Endothelial cell of umbilical vein (primary cell): ENCODE data around the gene PLCD1. TPM values are rescaled to one million over a fixed set of nuclear protein-coding genes. Genes with fewer than 3 reads are reported as not detected.
"Not testable (repeated sequence)": the region's sequence is repeated elsewhere in the genome, so short reads cannot be mapped to it uniquely, and the experiment has no call there.

ENCODE experiments used
- BruUV-seq: library from RNA; stranded (reverse); fragments of 400-500 nt; replicated peaks from 2 replicates; lab custom pipeline; 2021; lab: Mats Ljungman, UMichigan
- CTCF ChIA-PET: fragments of 300-600, 350-600 bp; sonication (Branson Sonifier 250); formaldehyde crosslinking; loops from one replicate; lab custom pipeline; 2021; ENCODE audit warnings: antibody characterized with exemption, inconsistent platforms; lab: Charles Lee
- POLR2A ChIA-PET: fragments of 300-600, 350-600 bp; sonication (Branson Sonifier 250); formaldehyde crosslinking; loops from one replicate; lab custom pipeline; 2021; ENCODE audit warnings: antibody characterized with exemption, inconsistent platforms; lab: Charles Lee
- DNase-seq: peaks from one replicate; pipeline ENCODE4 v3.0.0-alpha.2; 2011; ENCODE audit warnings: low read depth, low spot score
- FAIRE-seq: peaks from 2 replicates; lab custom pipeline; 2011; peaks lifted over from hg19 to GRCh38; lab: Jason Lieb, UNC
- H2AFZ ChIP-seq: 2 replicates; pipeline ENCODE4 v1.6.0; 2012; ENCODE audit warnings: low read depth, low read length, control low read depth, inconsistent platforms
- H3K27ac ChIP-seq: 2 replicates; pipeline ENCODE4 v1.5.1; 2011; ENCODE audit warnings: low read depth, mild to moderate bottlenecking, control low read depth, low read length, moderate library complexity; ENCODE audit not compliant: insufficient read depth
- H3K27me3 ChIP-seq, 2 experiments: 2 replicates each; pipeline versions ENCODE4 v1.6.0 to v1.6.1; 2011; ENCODE audit warnings: low read length in 2 of 2, mixed read lengths in 1 of 2; ENCODE audit not compliant: control insufficient read depth in 2 of 2, insufficient read depth in 2 of 2
- H3K36me3 ChIP-seq, 2 experiments: 2 replicates in 1 of 2; 3 replicates in 1 of 2; pipeline ENCODE4 v1.5.1; 2011; ENCODE audit warnings: low read length in 2 of 2, mild to moderate bottlenecking in 1 of 2, moderate library complexity in 1 of 2; ENCODE audit not compliant: control insufficient read depth in 2 of 2, insufficient read depth in 2 of 2; ENCODE audit errors: extremely low read depth in 1 of 2
- H3K4me1 ChIP-seq: 3 replicates; pipeline ENCODE4 v1.5.1; 2011; ENCODE audit warnings: mild to moderate bottlenecking, low read length; ENCODE audit not compliant: control insufficient read depth, insufficient read depth; ENCODE audit errors: extremely low read depth
- H3K4me2 ChIP-seq: 2 replicates; pipeline ENCODE4 v1.6.1; 2011; ENCODE audit warnings: low read length, control low read depth, mixed read lengths; ENCODE audit not compliant: insufficient read depth
- H3K4me3 ChIP-seq, 3 experiments: fragments of 200-600 bp in 1 of 3; sonication (generic), shearing (Covaris generic) in 1 of 3; replicated peaks in 1 of 3; 2 replicates each; pipeline ENCODE4 v1.5.1; 2011 to 2016; ENCODE audit warnings: control low read depth in 3 of 3, low read length in 3 of 3, mild to moderate bottlenecking in 2 of 3, inconsistent platforms in 1 of 3, low read depth in 1 of 3, moderate library complexity in 1 of 3; ENCODE audit not compliant: insufficient read depth in 1 of 3
- H3K79me2 ChIP-seq: 2 replicates; pipeline ENCODE4 v1.6.0; 2012; ENCODE audit warnings: low read length, inconsistent platforms; ENCODE audit not compliant: control insufficient read depth, insufficient read depth
- H3K9ac ChIP-seq: replicated peaks from 2 replicates; pipeline ENCODE3; 2011; ENCODE audit warnings: low read length, control low read depth; ENCODE audit not compliant: insufficient read depth; ENCODE audit errors: extremely low read depth
- H3K9me1 ChIP-seq: replicated peaks from 3 replicates; pipeline ENCODE4 v1.6.0; 2011; ENCODE audit warnings: mild to moderate bottlenecking, low read length; ENCODE audit not compliant: control insufficient read depth, insufficient read depth; ENCODE audit errors: extremely low read depth
- H3K9me3 ChIP-seq: replicated peaks from 2 replicates; pipeline ENCODE4 v1.5.1; 2012; ENCODE audit warnings: low read length, inconsistent platforms; ENCODE audit not compliant: control insufficient read depth, insufficient read depth
- H4K20me1 ChIP-seq: replicated peaks from 2 replicates; pipeline ENCODE3; 2011; ENCODE audit warnings: mild to moderate bottlenecking, low read length; ENCODE audit not compliant: control insufficient read depth, insufficient read depth; ENCODE audit errors: extremely low read depth
- EZH2 ChIP-seq: IDR thresholded peaks from 2 replicates; pipeline ENCODE4 v1.6.1; 2012; ENCODE audit warnings: borderline replicate concordance, low read depth, mild to moderate bottlenecking, moderate library complexity, low read length, inconsistent platforms; ENCODE audit not compliant: severe bottlenecking
- FOS ChIP-seq: IDR thresholded peaks from 2 replicates; pipeline ENCODE4 v1.6.1; 2011; ENCODE audit warnings: mild to moderate bottlenecking, low read length, moderate library complexity, borderline replicate concordance; ENCODE audit not compliant: insufficient read depth
- GATA2 ChIP-seq: IDR thresholded peaks from 2 replicates; pipeline ENCODE4 v1.7.0; 2011; ENCODE audit warnings: low read depth, mild to moderate bottlenecking, moderate library complexity, mixed read lengths, low read length; ENCODE audit not compliant: insufficient read length, insufficient read depth
- JUN ChIP-seq: IDR thresholded peaks from 2 replicates; pipeline ENCODE4 v1.6.1; 2011; ENCODE audit warnings: borderline replicate concordance, low read depth; ENCODE audit not compliant: insufficient read length, insufficient read depth
- MYC ChIP-seq: IDR thresholded peaks from one replicate; pipeline ENCODE4 v1.6.1; 2011; ENCODE audit warnings: mild to moderate bottlenecking, low read depth, low read length
- POLR2A ChIP-seq: IDR thresholded peaks from 2 replicates; pipeline ENCODE4 v1.6.1; 2012; ENCODE audit warnings: low read depth, mild to moderate bottlenecking, control low read depth, low read length
- POLR2AphosphoS5 ChIP-seq: IDR thresholded peaks from 2 replicates; pipeline ENCODE4 v1.6.1; 2012; ENCODE audit warnings: low read depth, mild to moderate bottlenecking, control low read depth, low read length, moderate library complexity; ENCODE audit not compliant: insufficient read depth
- dilution Hi-C: fragments of 300-500 bp; cut with MboI; formaldehyde crosslinking; loops from one replicate; pipeline ENCODE4 v1.15.0; 2019; ENCODE audit warnings: low sequenced_read_pairs; ENCODE audit not compliant: extremely low pct_ligation_motif_present
- intact Hi-C: fragments of 100-400 bp; cut with micrococcal nuclease; formaldehyde crosslinking; loops from one replicate; pipeline ENCODE4 v1.10.0; 2022
- polyA plus RNA-seq, 4 experiments: library from polyadenylated mRNA; depleted of rRNA in 3 of 4; stranded (reverse) in 3 of 4; unstranded in 1 of 4; fragments of >200 nt; gene quantifications; 2 replicates each; pipeline versions ENCODE4 v1.2.1 to v1.2.3, GENCODE V29; 2011 to 2012; ENCODE audit warnings: missing spikeins in 1 of 4
- total RNA-seq: library from RNA; stranded (reverse); gene quantifications from 2 replicates; pipeline ENCODE4 v1.2.3, GENCODE V29; 2021
- TF ChIP-seq, protein P1 (sequence below): IDR thresholded peaks from 2 replicates; pipeline ENCODE4 v1.6.1; 2011; ENCODE audit not compliant: insufficient read depth, insufficient read length
- TF ChIP-seq, protein P2 (sequence below), 2 donors: IDR thresholded peaks; 1 replicate in 1 of 2; 2 replicates in 1 of 2; pipeline ENCODE4 v1.5.1; 2011; ENCODE audit warnings: low read length in 2 of 2, mild to moderate bottlenecking in 2 of 2, moderate library complexity in 2 of 2, control low read depth in 1 of 2, inconsistent platforms in 1 of 2, low read depth in 1 of 2; ENCODE audit not compliant: insufficient read depth in 1 of 2; ENCODE audit errors: extremely low read depth in 1 of 2

PLCD1 gene
- total and polyA plus RNA-seq, 2 donors (not counting 3 experiments of a cell fraction or from before 2014, with no cell fraction given): 12.6 to 15.3 TPM

DNA sequence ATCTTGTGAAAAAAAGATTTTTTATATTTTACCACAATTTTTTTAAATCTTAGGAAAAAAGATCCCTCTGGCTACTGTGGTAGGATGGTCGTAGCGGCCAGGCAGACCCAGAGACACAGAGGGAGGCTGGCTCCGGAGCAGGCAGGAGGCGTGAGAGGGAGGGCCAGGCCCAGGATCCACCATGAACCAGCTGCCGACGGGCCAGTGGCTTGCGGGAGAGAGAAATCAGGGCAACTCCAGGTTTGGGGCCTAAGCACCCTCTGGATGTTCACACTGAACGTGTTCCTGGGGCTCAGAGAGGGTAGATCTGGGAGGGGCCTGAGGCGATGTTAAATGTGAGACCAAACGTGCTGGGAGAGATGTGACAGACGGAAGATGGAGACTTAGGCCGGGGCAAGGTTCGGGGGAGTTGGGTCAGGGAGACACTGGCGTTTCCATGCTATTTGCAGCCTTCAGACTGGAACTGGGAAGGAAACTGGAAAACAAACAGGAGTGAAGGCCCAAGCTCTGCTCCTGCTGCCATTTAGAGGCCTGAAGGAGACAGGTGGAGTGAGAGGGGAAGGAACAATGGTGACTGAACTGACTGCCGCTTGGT lies 40.4 kb downstream of the PLCD1 start:
- no peaks in the 10 kb centered on the region for H3K27me3 ChIP-seq
- no peaks in the 10 kb centered on the region for H4K20me1 ChIP-seq
- dilution Hi-C loops (no loop called here), intact Hi-C loops (no loop called here)
- TF ChIP-seq JUN: no peak
- TF ChIP-seq POLR2A: no peak
- TF ChIP-seq MYC: no peak
- no peak for TF ChIP-seq FOS
- no peak for TF ChIP-seq POLR2AphosphoS5
- no peak for TF ChIP-seq GATA2
- TF ChIP-seq, protein P1, sequence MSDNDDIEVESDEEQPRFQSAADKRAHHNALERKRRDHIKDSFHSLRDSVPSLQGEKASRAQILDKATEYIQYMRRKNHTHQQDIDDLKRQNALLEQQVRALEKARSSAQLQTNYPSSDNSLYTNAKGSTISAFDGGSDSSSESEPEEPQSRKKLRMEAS: no peak
- TF ChIP-seq, protein P2, sequence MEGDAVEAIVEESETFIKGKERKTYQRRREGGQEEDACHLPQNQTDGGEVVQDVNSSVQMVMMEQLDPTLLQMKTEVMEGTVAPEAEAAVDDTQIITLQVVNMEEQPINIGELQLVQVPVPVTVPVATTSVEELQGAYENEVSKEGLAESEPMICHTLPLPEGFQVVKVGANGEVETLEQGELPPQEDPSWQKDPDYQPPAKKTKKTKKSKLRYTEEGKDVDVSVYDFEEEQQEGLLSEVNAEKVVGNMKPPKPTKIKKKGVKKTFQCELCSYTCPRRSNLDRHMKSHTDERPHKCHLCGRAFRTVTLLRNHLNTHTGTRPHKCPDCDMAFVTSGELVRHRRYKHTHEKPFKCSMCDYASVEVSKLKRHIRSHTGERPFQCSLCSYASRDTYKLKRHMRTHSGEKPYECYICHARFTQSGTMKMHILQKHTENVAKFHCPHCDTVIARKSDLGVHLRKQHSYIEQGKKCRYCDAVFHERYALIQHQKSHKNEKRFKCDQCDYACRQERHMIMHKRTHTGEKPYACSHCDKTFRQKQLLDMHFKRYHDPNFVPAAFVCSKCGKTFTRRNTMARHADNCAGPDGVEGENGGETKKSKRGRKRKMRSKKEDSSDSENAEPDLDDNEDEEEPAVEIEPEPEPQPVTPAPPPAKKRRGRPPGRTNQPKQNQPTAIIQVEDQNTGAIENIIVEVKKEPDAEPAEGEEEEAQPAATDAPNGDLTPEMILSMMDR (IDR thresholded peaks at IDR 0.05; ENCODE audit: extremely low read depth in 1 of 2, insufficient read depth in 1 of 2, low read depth in 1 of 2, low read length in 2 of 2): no peak
- no peak for TF ChIP-seq EZH2
- POLR2A ChIA-PET: no interaction called here
- no peak overlapping the region for H3K4me2 ChIP-seq
- H3K36me3 ChIP-seq: no peaks in the 10 kb centered on the region
- BruUV-seq: no TSS peak
- H3K27ac ChIP-seq: no peak overlapping the region
- H3K9ac ChIP-seq: no peak overlapping the region
- no peak for DNase-seq
- H2AFZ ChIP-seq: no peak overlapping the region
- H3K9me1 ChIP-seq: no peaks in the 10 kb centered on the region
- CTCF ChIA-PET: interaction anchor here (1.5 to 6.4 kb wide), 2 partner anchors 15 kb away, joined by 10 to 35 read pairs; no protein-coding TSS in a partner anchor
- no peak for FAIRE-seq
- peaks cover 6% of the 10 kb centered on the region for H3K4me1 ChIP-seq
- H3K9me3 ChIP-seq: no peaks in the 10 kb centered on the region
- H3K4me3 ChIP-seq: no peak overlapping the region
- H3K79me2 ChIP-seq: no peaks in the 10 kb centered on the region

DNA sequence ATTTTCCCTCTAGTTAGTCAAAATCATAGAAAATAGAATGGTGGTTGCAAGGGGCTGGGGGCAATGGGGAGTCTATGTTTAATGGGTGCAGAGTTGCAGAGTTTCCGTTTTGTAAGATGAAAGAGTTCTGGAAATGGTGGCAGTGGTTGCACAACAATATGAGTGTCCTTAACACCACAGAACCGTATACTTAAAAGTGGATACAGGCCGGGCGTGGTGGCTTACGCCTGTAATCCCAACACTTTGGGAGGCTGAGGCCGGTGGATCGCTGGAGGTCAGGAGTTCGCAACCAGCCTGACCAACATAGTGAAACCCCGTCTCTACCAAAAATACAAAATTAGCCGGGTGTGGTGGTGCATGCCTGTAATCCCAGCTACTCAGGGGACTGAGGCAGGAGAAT lies 41.1 kb downstream of the PLCD1 start:
- H3K79me2 ChIP-seq, H3K4me3 ChIP-seq, H3K9ac ChIP-seq, H2AFZ ChIP-seq, H3K27ac ChIP-seq, H3K9me1 ChIP-seq, H3K36me3 ChIP-seq, H3K9me3 ChIP-seq, H3K4me2 ChIP-seq, H3K27me3 ChIP-seq, DNase-seq, H3K4me1 ChIP-seq, H4K20me1 ChIP-seq, FAIRE-seq, BruUV-seq, POLR2A ChIA-PET, intact Hi-C loops, dilution Hi-C loops: not testable (repeated sequence)
- CTCF ChIA-PET: interaction anchor here (6.4 kb wide), 1 partner anchor 14 kb away, joined by 35 read pairs; no protein-coding TSS in a partner anchor
